IMR-90 (cell line): ENCODE results near the gene MSI2. TPM values are rescaled to one million over a fixed set of nuclear protein-coding genes. Genes with fewer than 3 reads are reported as not detected.

Experiments
- ATAC-seq: fragments of 200-7000 bp; cut with Tn5 transposase; 2 replicates; pipeline ENCODE4 v1.9.1; 2020; ENCODE audit warnings: low read depth, mild to moderate bottlenecking, moderate library complexity
- BruUV-seq: library from RNA; stranded (reverse); fragments of 400-500 nt; replicated peaks from 2 replicates; lab custom pipeline; 2021; lab: Mats Ljungman, UMichigan
- CTCF ChIA-PET: fragments of 300-600 bp; formaldehyde crosslinking; extraction: SDS; loops from one replicate; lab custom pipeline; 2021; ENCODE audit warnings: antibody characterized with exemption; lab: Yijun Ruan, JAX
- POLR2A ChIA-PET: fragments of 300-600 bp; sonication (Branson Sonifier 250); formaldehyde crosslinking; loops from one replicate; lab custom pipeline; 2022; ENCODE audit warnings: antibody characterized with exemption; ENCODE audit not compliant: unreplicated experiment; lab: Charles Lee
- DNase-seq: peaks from one replicate; pipeline ENCODE4 v3.0.0; 2013
- H2AFZ ChIP-seq: replicated peaks from 2 replicates; pipeline ENCODE3; 2013; ENCODE audit warnings: low read length, mild to moderate bottlenecking; ENCODE audit not compliant: poor library complexity
- H2AK5ac ChIP-seq: 2 replicates; pipeline ENCODE4 v1.6.1; 2013; ENCODE audit warnings: low read depth, low read length, inconsistent platforms
- H2AK9ac ChIP-seq: replicated peaks from 2 replicates; pipeline ENCODE3; 2013; ENCODE audit warnings: mild to moderate bottlenecking, low read depth, low read length, moderate library complexity; ENCODE audit not compliant: poor library complexity
- H2BK120ac ChIP-seq: 2 replicates; pipeline ENCODE4 v1.6.1; 2013; ENCODE audit warnings: low read depth, low read length, inconsistent platforms
- H2BK15ac ChIP-seq: 3 replicates; pipeline ENCODE4 v1.6.1; 2013; ENCODE audit warnings: low read depth, low read length, inconsistent platforms
- H2BK20ac ChIP-seq: 2 replicates; pipeline ENCODE4 v1.6.1; 2013; ENCODE audit warnings: low read depth, mild to moderate bottlenecking, inconsistent platforms, low read length, moderate library complexity
- H2BK5ac ChIP-seq: 2 replicates; pipeline ENCODE4 v1.6.1; 2013; ENCODE audit warnings: mild to moderate bottlenecking, low read depth, low read length, inconsistent platforms; ENCODE audit not compliant: poor library complexity, severe bottlenecking
- H3K14ac ChIP-seq: replicated peaks from 2 replicates; pipeline ENCODE4 v1.6.1; 2013; ENCODE audit warnings: low read depth, low read length, inconsistent platforms
- H3K18ac ChIP-seq: 2 replicates; pipeline ENCODE4 v1.6.1; 2013; ENCODE audit warnings: low read depth, low read length, control low read depth
- H3K23ac ChIP-seq: 2 replicates; pipeline ENCODE4 v1.6.1; 2013; ENCODE audit warnings: low read depth, low read length, inconsistent platforms
- H3K27ac ChIP-seq: 2 replicates; pipeline ENCODE4 v1.5.1; 2013; ENCODE audit warnings: mild to moderate bottlenecking, control low read depth, low read length; ENCODE audit not compliant: insufficient read depth
- H3K27me3 ChIP-seq: 2 replicates; pipeline ENCODE4 v1.6.1; 2013; ENCODE audit warnings: low read length; ENCODE audit not compliant: control insufficient read depth, insufficient read depth
- H3K36me3 ChIP-seq: 2 replicates; pipeline ENCODE4 v1.6.1; 2013; ENCODE audit warnings: low read length, mixed read lengths; ENCODE audit not compliant: control insufficient read depth, insufficient read depth
- H3K4ac ChIP-seq: 2 replicates; pipeline ENCODE4 v1.6.1; 2013; ENCODE audit warnings: low read depth, low read length, inconsistent platforms
- H3K4me1 ChIP-seq: 2 replicates; pipeline ENCODE4 v1.6.1; 2013; ENCODE audit warnings: low read length, mixed read lengths; ENCODE audit not compliant: control insufficient read depth, insufficient read depth
- H3K4me2 ChIP-seq: 2 replicates; pipeline ENCODE4 v1.6.1; 2013; ENCODE audit warnings: low read depth, mild to moderate bottlenecking, control low read depth, low read length, moderate library complexity
- H3K4me3 ChIP-seq: 2 replicates; pipeline ENCODE4 v1.5.1; 2013; ENCODE audit warnings: low read depth, mild to moderate bottlenecking, control low read depth, low read length, moderate library complexity; ENCODE audit not compliant: insufficient read depth
- H3K56ac ChIP-seq: 2 replicates; pipeline ENCODE4 v1.6.1; 2013; ENCODE audit warnings: low read length, inconsistent platforms; ENCODE audit not compliant: insufficient read depth; ENCODE audit errors: extremely low read depth
- H3K79me1 ChIP-seq, 2 experiments: 2 replicates each; pipeline ENCODE4 v1.6.1; 2013; ENCODE audit warnings: low read length in 2 of 2, inconsistent platforms in 1 of 2, low read depth in 1 of 2
- H3K9ac ChIP-seq: 2 replicates; pipeline ENCODE4 v1.6.1; 2013; ENCODE audit warnings: low read depth, low read length, control low read depth
- H3K9me1 ChIP-seq: 2 replicates; pipeline ENCODE4 v1.6.1; 2013; ENCODE audit warnings: low read length, inconsistent platforms; ENCODE audit not compliant: insufficient read depth
- H3K9me3 ChIP-seq: 2 replicates; pipeline ENCODE4 v1.6.1; 2013; ENCODE audit warnings: low read length; ENCODE audit not compliant: control insufficient read depth, insufficient read depth
- H4K20me1 ChIP-seq: 2 replicates; pipeline ENCODE4 v1.6.1; 2013; ENCODE audit warnings: low read length, inconsistent platforms; ENCODE audit not compliant: insufficient read depth
- H4K5ac ChIP-seq: 2 replicates; pipeline ENCODE4 v1.6.1; 2013; ENCODE audit warnings: mild to moderate bottlenecking, low read depth, low read length, control low read depth
- H4K8ac ChIP-seq, 2 experiments: 2 replicates each; pipeline ENCODE4 v1.6.1; 2013; ENCODE audit warnings: low read depth in 2 of 2, low read length in 2 of 2, control low read depth in 1 of 2, inconsistent platforms in 1 of 2
- H4K91ac ChIP-seq: 2 replicates; pipeline ENCODE4 v1.6.1; 2013; ENCODE audit warnings: low read depth, low read length, inconsistent platforms; ENCODE audit not compliant: insufficient read depth
- BHLHE40 ChIP-seq: fragments of 150-350 bp; IDR thresholded peaks from 2 replicates; pipeline ENCODE4 v1.6.1; 2016; ENCODE audit warnings: mild to moderate bottlenecking, low read depth, low read length
- CEBPB ChIP-seq: IDR thresholded peaks from 2 replicates; pipeline ENCODE4 v1.6.1; 2012; ENCODE audit warnings: low read depth, low read length, improper control_type of control experiment
- CHD1 ChIP-seq: IDR thresholded peaks from 2 replicates; pipeline ENCODE4 v1.6.1; 2012; ENCODE audit warnings: low read depth, low read length, improper control_type of control experiment
- ELK1 ChIP-seq: fragments of 150-350 bp; IDR thresholded peaks from 2 replicates; pipeline ENCODE4 v1.6.1; 2016; ENCODE audit warnings: low read depth, mild to moderate bottlenecking, low read length, moderate library complexity, borderline replicate concordance
- FOS ChIP-seq: fragments of 150-350 bp; IDR thresholded peaks from 2 replicates; pipeline ENCODE4 v1.6.1; 2016; ENCODE audit warnings: low read depth, low read length
- MAFK ChIP-seq: IDR thresholded peaks from 2 replicates; pipeline ENCODE4 v1.6.1; 2012; ENCODE audit warnings: low read depth, low read length, improper control_type of control experiment
- MAZ ChIP-seq: IDR thresholded peaks from 2 replicates; pipeline ENCODE4 v1.6.1; 2012; ENCODE audit warnings: low read depth, mild to moderate bottlenecking, low read length, improper control_type of control experiment, moderate library complexity, borderline replicate concordance
- MXI1 ChIP-seq: IDR thresholded peaks from 2 replicates; pipeline ENCODE4 v1.6.1; 2012; ENCODE audit warnings: low read depth, mild to moderate bottlenecking, low read length, moderate library complexity, borderline replicate concordance
- NFE2L2 ChIP-seq: fragments of 150-350 bp; IDR thresholded peaks from 2 replicates; pipeline ENCODE4 v1.6.1; 2016; ENCODE audit warnings: low read depth, mild to moderate bottlenecking, low read length
- POLR2A ChIP-seq: IDR thresholded peaks from 2 replicates; pipeline ENCODE4 v1.6.1; 2012; ENCODE audit warnings: mild to moderate bottlenecking, low read depth, low read length
- RAD21 ChIP-seq: IDR thresholded peaks from 2 replicates; pipeline ENCODE4 v1.6.1; 2012; ENCODE audit warnings: low read length, improper control_type of control experiment
- RCOR1 ChIP-seq: IDR thresholded peaks from 2 replicates; pipeline ENCODE4 v1.6.1; 2012; ENCODE audit warnings: mild to moderate bottlenecking, low read length, improper control_type of control experiment; ENCODE audit not compliant: insufficient replicate concordance
- RFX5 ChIP-seq: IDR thresholded peaks from 2 replicates; pipeline ENCODE4 v1.8.0; 2012; ENCODE audit warnings: low read depth, mild to moderate bottlenecking, low read length, moderate library complexity
- SMC3 ChIP-seq: fragments of 150-350 bp; IDR thresholded peaks from 2 replicates; pipeline ENCODE4 v1.6.1; 2016; ENCODE audit warnings: low read depth, mild to moderate bottlenecking, antibody characterized with exemption, low read length, moderate library complexity
- USF2 ChIP-seq: fragments of 150-350 bp; IDR thresholded peaks from 2 replicates; pipeline ENCODE4 v1.6.1; 2017; ENCODE audit warnings: mild to moderate bottlenecking, antibody characterized with exemption, low read length, low read depth
- WGBS, 2 experiments: methylation state at CpG; one replicate each; pipeline versions ENCODE4 v1.1.5 to v1.1.7; 2013; ENCODE audit warnings: missing lambda C conversion rate in 2 of 2; ENCODE audit not compliant: insufficient read length in 1 of 2; ENCODE audit errors: extremely low coverage in 2 of 2; 5-methylcytosine and 5-hydroxymethylcytosine counted together
- dilution Hi-C: fragments of 300-500 bp; cut with HindIII; formaldehyde crosslinking; loops from one replicate; pipeline ENCODE4 v1.14.3; 2018; ENCODE audit warnings: low sequenced_read_pairs; ENCODE audit not compliant: unreplicated experiment
- in situ Hi-C: fragments of 300-500 bp; cut with MboI; formaldehyde crosslinking; loops from 3 replicates; pipeline ENCODE4 v1.14.3; 2019; ENCODE audit warnings: low sequenced_read_pairs, inconsistent platforms, mixed read lengths
- intact Hi-C: fragments of 100-400 bp; cut with micrococcal nuclease; formaldehyde crosslinking; loops from 2 replicates; pipeline ENCODE4 v1.10.0; 2022
- polyA plus RNA-seq, 3 experiments: library from polyadenylated mRNA; depleted of rRNA; stranded (reverse); fragments of >200 nt; gene quantifications; 2 replicates each; pipeline ENCODE4 v1.2.3, GENCODE V29; 2012; ENCODE audit warnings: low replicate concordance in 1 of 3
- total RNA-seq: library from RNA; depleted of rRNA; stranded (reverse); fragments of >200 nt; gene quantifications from 2 replicates; pipeline ENCODE4 v1.2.3, GENCODE V29; 2012
- TF ChIP-seq, protein P1 (sequence below): conservative IDR thresholded peaks from 2 replicates; pipeline ENCODE4 v1.5.1; 2012; ENCODE audit warnings: mild to moderate bottlenecking, low read depth, low read length, improper control_type of control experiment

MSI2 gene
- total and polyA plus RNA-seq, 2 of the 4 experiments (the other 2 are of a cell fraction), result 13.0 to 16.0 TPM

GRCh38 chr17:57447357-57447989 is 191.2 kb downstream of the MSI2 start:
- Histone ChIP-seq H3K27me3 (no peaks in the 10 kb centered on the region), H3K27ac (no peak overlapping the region), H4K20me1 (no peaks in the 10 kb centered on the region), H2AK9ac (no peak overlapping the region), H2AFZ (no peak overlapping the region), H4K8ac (no peak overlapping the region), H2BK120ac (no peak overlapping the region), H3K4me3 (no peak overlapping the region), H3K56ac (no peak overlapping the region), H3K9ac (no peak overlapping the region), H3K4me2 (no peak overlapping the region), H3K9me1 (peaks cover 25% of the 10 kb centered on the region), H3K4me1 (peaks cover 21% of the 10 kb centered on the region), H3K4ac (no peak overlapping the region), H2AK5ac (no peak overlapping the region), H3K14ac (no peak overlapping the region), H3K23ac (no peak overlapping the region), H4K5ac (no peak overlapping the region), H3K9me3 (no peaks in the 10 kb centered on the region), H2BK20ac (no peak overlapping the region), H3K18ac (no peak overlapping the region), H2BK15ac (no peak overlapping the region), H4K91ac (no peak overlapping the region), H2BK5ac (no peak overlapping the region), H3K36me3 (no peaks in the 10 kb centered on the region), H3K79me1 (peaks cover 10 to 26% of the 10 kb centered on the region in 2 experiments; a peak in 3 of 4 replicates)
- dilution Hi-C loops (no loop called here), intact Hi-C loops (no loop called here), in situ Hi-C loops (no loop called here)
- WGBS, 2 experiments, result no CpG with 5 or more reads among the region's 10 CpGs
- ATAC-seq, result no peak
- TF ChIP-seq CEBPB (no peak), MAFK (no peak), FOS (no peak), ELK1 (no peak), RFX5 (no peak), MAZ (no peak), SMC3 (no peak), CHD1 (no peak), NFE2L2 (no peak), BHLHE40 (no peak), POLR2A (no peak), USF2 (no peak), RAD21 (no peak), RCOR1 (no peak), MXI1 (no peak)
- TF ChIP-seq, protein P1, sequence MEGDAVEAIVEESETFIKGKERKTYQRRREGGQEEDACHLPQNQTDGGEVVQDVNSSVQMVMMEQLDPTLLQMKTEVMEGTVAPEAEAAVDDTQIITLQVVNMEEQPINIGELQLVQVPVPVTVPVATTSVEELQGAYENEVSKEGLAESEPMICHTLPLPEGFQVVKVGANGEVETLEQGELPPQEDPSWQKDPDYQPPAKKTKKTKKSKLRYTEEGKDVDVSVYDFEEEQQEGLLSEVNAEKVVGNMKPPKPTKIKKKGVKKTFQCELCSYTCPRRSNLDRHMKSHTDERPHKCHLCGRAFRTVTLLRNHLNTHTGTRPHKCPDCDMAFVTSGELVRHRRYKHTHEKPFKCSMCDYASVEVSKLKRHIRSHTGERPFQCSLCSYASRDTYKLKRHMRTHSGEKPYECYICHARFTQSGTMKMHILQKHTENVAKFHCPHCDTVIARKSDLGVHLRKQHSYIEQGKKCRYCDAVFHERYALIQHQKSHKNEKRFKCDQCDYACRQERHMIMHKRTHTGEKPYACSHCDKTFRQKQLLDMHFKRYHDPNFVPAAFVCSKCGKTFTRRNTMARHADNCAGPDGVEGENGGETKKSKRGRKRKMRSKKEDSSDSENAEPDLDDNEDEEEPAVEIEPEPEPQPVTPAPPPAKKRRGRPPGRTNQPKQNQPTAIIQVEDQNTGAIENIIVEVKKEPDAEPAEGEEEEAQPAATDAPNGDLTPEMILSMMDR, result no peak
- ChIA-PET POLR2A (no interaction called here), CTCF (no interaction called here)
- BruUV-seq, result no TSS peak
- no peak for DNase-seq
